Measurements from ENCODE around the gene C5AR2. TPM values are rescaled to one million over a fixed set of nuclear protein-coding genes. Genes with fewer than 3 reads are reported as not detected.
"Not testable (repeated sequence)": the region's sequence is repeated elsewhere in the genome, so short reads cannot be mapped to it uniquely, and the experiment has no call there.

The C5AR2 gene
- total RNA-seq, 1 experiment from 2014 or later: not detected

- no peaks in the 10 kb centered on the region for H3K36me3 ChIP-seq
- no peak for DNase-seq
- H3K4me3 ChIP-seq: no peak overlapping the region
- no peaks in the 10 kb centered on the region; the same call in 1 of the 2 replicates for H3K27me3 ChIP-seq
- no peaks in the 10 kb centered on the region for H3K9me3 ChIP-seq (replicated peaks)
- H3K4me1 ChIP-seq: no peaks in the 10 kb centered on the region
- no peak overlapping the region for H3K27ac ChIP-seq
Observed at GRCh38 chr19:47340477-47341208, 8.7 kb downstream of the C5AR2 start.

GRCh38 chr19:47341734-47342133, 9.8 kb downstream of the C5AR2 start:
- no peak overlapping the region for H3K4me3 ChIP-seq
- H3K4me1 ChIP-seq: no peaks in the 10 kb centered on the region
- H3K27ac ChIP-seq: no peak overlapping the region
- no peaks in the 10 kb centered on the region for H3K36me3 ChIP-seq
- H3K9me3 ChIP-seq (replicated peaks): no peaks in the 10 kb centered on the region
- no peak for DNase-seq
- H3K27me3 ChIP-seq: no peaks in the 10 kb centered on the region

- H3K27ac ChIP-seq: no peak overlapping the region
- H3K27me3 ChIP-seq: no peaks in the 10 kb centered on the region
- no peaks in the 10 kb centered on the region for H3K9me3 ChIP-seq (replicated peaks)
- H3K4me1 ChIP-seq: no peaks in the 10 kb centered on the region
- no peak for DNase-seq
- H3K36me3 ChIP-seq: no peaks in the 10 kb centered on the region
- no peak overlapping the region for H3K4me3 ChIP-seq
Observed at GRCh38 chr19:47343194-47343802, 11.3 kb downstream of the C5AR2 start.

- no peaks in the 10 kb centered on the region for H3K27me3 ChIP-seq
- H3K36me3 ChIP-seq: no peaks in the 10 kb centered on the region
- no peak for DNase-seq
- no peaks in the 10 kb centered on the region for H3K9me3 ChIP-seq (replicated peaks)
- H3K27ac ChIP-seq: no peak overlapping the region
- peaks cover 3% of the 10 kb centered on the region; the same call in 1 of the 2 replicates for H3K4me1 ChIP-seq
- H3K4me3 ChIP-seq: no peak overlapping the region
Observed at GRCh38 chr19:47344425-47344824, 12.4 kb downstream of the C5AR2 start.

- H3K9me3 ChIP-seq (replicated peaks); DNase-seq; H3K4me1 ChIP-seq; H3K27ac ChIP-seq; H3K27me3 ChIP-seq; H3K4me3 ChIP-seq; H3K36me3 ChIP-seq: not testable (repeated sequence)
Observed at GRCh38 chr19:47346024-47346423, 14.0 kb downstream of the C5AR2 start.

GRCh38 chr19:47348819-47349795, 17.1 kb downstream of the C5AR2 start, which contains the start of gene DHX34:
Gene DHX34, plus strand, starts transcription at chr19:47349315. Its CDS starts 3,716 bp downstream, at chr19:47353031.
- peak within 1 kb of the TSS; percentile 13; the same call in 1 of the 2 replicates for H3K27ac ChIP-seq
- peak; percentile 98 to 99 for DNase-seq
- no peaks in the 10 kb centered on the region for H3K9me3 ChIP-seq (replicated peaks)
- H3K4me1 ChIP-seq: peaks cover 3% of the 10 kb centered on the region; the same call in 1 of the 2 replicates
- peaks cover 25% of the 10 kb centered on the region for H3K36me3 ChIP-seq
- peak within 1 kb of the TSS; percentile 71 for H3K4me3 ChIP-seq
- no peaks in the 10 kb centered on the region for H3K27me3 ChIP-seq

- no peak overlapping the region for H3K27ac ChIP-seq
- no peaks in the 10 kb centered on the region for H3K27me3 ChIP-seq
- H3K36me3 ChIP-seq: peaks cover 40% of the 10 kb centered on the region
- no peak overlapping the region for H3K4me3 ChIP-seq
- peaks cover 3% of the 10 kb centered on the region; the same call in 1 of the 2 replicates for H3K4me1 ChIP-seq
- DNase-seq: no peak
- H3K9me3 ChIP-seq (replicated peaks): no peaks in the 10 kb centered on the region
Observed at GRCh38 chr19:47350630-47351029, 18.7 kb downstream of the C5AR2 start.

GRCh38 chr19:47351548-47351947, 19.6 kb downstream of the C5AR2 start:
- DNase-seq: peak in 1 of 2 experiments; percentile 13
- Histone ChIP-seq H3K27me3 (no peaks in the 10 kb centered on the region), H3K27ac (no peak overlapping the region), H3K9me3 (replicated peaks) (no peaks in the 10 kb centered on the region), H3K4me3 (no peak overlapping the region), H3K4me1 (peaks cover 3% of the 10 kb centered on the region; the same call in 1 of the 2 replicates), H3K36me3 (peaks cover 47% of the 10 kb centered on the region)

- Histone ChIP-seq H3K4me1 (peaks cover 3% of the 10 kb centered on the region; the same call in 1 of the 2 replicates), H3K27ac (no peak overlapping the region), H3K27me3 (no peaks in the 10 kb centered on the region), H3K36me3 (peaks cover 53% of the 10 kb centered on the region), H3K4me3 (no peak overlapping the region), H3K9me3 (replicated peaks) (no peaks in the 10 kb centered on the region)
- no peak for DNase-seq
Observed at GRCh38 chr19:47352095-47352494, 20.1 kb downstream of the C5AR2 start.

- H3K27me3 ChIP-seq: no peaks in the 10 kb centered on the region
- peaks cover 65% of the 10 kb centered on the region for H3K36me3 ChIP-seq
- peaks cover 3% of the 10 kb centered on the region; the same call in 1 of the 2 replicates for H3K4me1 ChIP-seq
Observed at GRCh38 chr19:47353307-47353712, 21.3 kb downstream of the C5AR2 start.

GRCh38 chr19:47356900-47357299, 24.9 kb downstream of the C5AR2 start:
- Histone ChIP-seq H3K27ac (no peak overlapping the region), H3K36me3 (peaks cover 89% of the 10 kb centered on the region), H3K9me3 (replicated peaks) (no peaks in the 10 kb centered on the region), H3K27me3 (no peaks in the 10 kb centered on the region), H3K4me1 (no peaks in the 10 kb centered on the region), H3K4me3 (no peak overlapping the region)
- no peak for DNase-seq

More at GRCh38 chr19:47353307-47353712, 21.3 kb downstream of the C5AR2 start:
- Histone ChIP-seq H3K9me3 (replicated peaks) (no peaks in the 10 kb centered on the region), H3K4me3 (no peak overlapping the region), H3K27ac (no peak overlapping the region)
- DNase-seq: no peak

GRCh38 chr19:47357788-47358680, 26.1 kb downstream of the C5AR2 start:
- H3K27ac ChIP-seq: no peak overlapping the region
- DNase-seq: no peak
- no peaks in the 10 kb centered on the region for H3K27me3 ChIP-seq
- no peaks in the 10 kb centered on the region for H3K9me3 ChIP-seq (replicated peaks)
- H3K4me1 ChIP-seq: no peaks in the 10 kb centered on the region
- H3K4me3 ChIP-seq: no peak overlapping the region
- peaks cover 89% of the 10 kb centered on the region for H3K36me3 ChIP-seq

GRCh38 chr19:47358936-47359335, 27.0 kb downstream of the C5AR2 start:
- Histone ChIP-seq H3K4me3 (no peak overlapping the region), H3K36me3 (peaks cover 84% of the 10 kb centered on the region), H3K27me3 (no peaks in the 10 kb centered on the region), H3K4me1 (no peaks in the 10 kb centered on the region), H3K27ac (no peak overlapping the region), H3K9me3 (replicated peaks) (no peaks in the 10 kb centered on the region)
- DNase-seq: no peak

- no peak overlapping the region for H3K4me3 ChIP-seq
- no peak for DNase-seq
- H3K4me1 ChIP-seq: no peaks in the 10 kb centered on the region
- no peak overlapping the region for H3K27ac ChIP-seq
- peaks cover 72% of the 10 kb centered on the region for H3K36me3 ChIP-seq
- H3K9me3 ChIP-seq (replicated peaks): no peaks in the 10 kb centered on the region
- H3K27me3 ChIP-seq: no peaks in the 10 kb centered on the region
Observed at GRCh38 chr19:47362321-47362720, 30.3 kb downstream of the C5AR2 start.

Data from SJCRH30 (cell line).